ENCODE results near the gene EXD3. TPM values are rescaled to one million over a fixed set of nuclear protein-coding genes. Genes with fewer than 3 reads are reported as not detected.
"Not testable (repeated sequence)": the region's sequence is repeated elsewhere in the genome, so short reads cannot be mapped to it uniquely, and the experiment has no call there.

EXD3 gene
- total and polyA plus RNA-seq, 2 experiments from 2014 or later: 32.3 to 72.1 TPM

DNA sequence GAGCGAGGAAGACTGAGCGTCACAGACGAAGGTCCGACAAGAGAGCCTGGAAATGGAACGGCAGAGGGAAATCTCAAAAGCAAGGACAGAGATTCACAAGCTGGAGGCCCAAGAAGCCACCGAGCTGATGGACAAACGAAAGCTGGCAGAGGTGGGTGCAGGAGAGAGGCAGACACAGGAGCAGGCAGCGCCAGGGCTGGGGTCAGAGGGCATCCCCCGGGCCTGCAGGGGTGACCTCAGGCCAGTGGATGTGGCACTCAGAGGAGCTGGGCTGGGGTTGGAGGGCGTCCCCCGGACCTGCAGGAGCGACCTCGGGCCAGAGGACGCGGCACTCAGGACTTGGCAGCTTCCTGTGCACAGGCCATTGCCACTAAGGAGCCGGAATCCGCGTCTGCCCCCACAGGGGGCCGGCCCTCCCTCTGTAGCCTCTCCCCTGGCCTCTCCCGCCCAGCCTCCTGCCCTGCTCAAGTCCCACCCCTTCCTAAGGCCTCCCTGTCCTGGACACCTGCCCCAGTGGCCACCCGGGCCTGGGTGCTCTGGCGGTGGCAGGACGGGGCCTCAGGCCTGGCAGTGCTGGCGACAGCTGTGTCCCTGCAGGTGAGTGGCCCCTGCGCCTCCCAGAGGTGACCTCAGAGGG lies 40.4 kb downstream of the EXD3 start:
- Histone ChIP-seq H3K27ac (no peak overlapping the region), H3K27me3 (no peaks in the 10 kb centered on the region), H3K4me1 (ENCODE audit: low read depth) (no peaks in the 10 kb centered on the region), H3K36me3 (no peaks in the 10 kb centered on the region), H3K9me3 (ENCODE audit: low read depth) (no peaks in the 10 kb centered on the region), H3K4me3 (no peak overlapping the region)
- no peak for DNase-seq (ENCODE audit: low read depth in 1 of 2, low spot score in 1 of 2)
- TF ChIP-seq, protein P1, sequence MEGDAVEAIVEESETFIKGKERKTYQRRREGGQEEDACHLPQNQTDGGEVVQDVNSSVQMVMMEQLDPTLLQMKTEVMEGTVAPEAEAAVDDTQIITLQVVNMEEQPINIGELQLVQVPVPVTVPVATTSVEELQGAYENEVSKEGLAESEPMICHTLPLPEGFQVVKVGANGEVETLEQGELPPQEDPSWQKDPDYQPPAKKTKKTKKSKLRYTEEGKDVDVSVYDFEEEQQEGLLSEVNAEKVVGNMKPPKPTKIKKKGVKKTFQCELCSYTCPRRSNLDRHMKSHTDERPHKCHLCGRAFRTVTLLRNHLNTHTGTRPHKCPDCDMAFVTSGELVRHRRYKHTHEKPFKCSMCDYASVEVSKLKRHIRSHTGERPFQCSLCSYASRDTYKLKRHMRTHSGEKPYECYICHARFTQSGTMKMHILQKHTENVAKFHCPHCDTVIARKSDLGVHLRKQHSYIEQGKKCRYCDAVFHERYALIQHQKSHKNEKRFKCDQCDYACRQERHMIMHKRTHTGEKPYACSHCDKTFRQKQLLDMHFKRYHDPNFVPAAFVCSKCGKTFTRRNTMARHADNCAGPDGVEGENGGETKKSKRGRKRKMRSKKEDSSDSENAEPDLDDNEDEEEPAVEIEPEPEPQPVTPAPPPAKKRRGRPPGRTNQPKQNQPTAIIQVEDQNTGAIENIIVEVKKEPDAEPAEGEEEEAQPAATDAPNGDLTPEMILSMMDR (IDR thresholded peaks at IDR 0.05; ENCODE audit: low read depth, low read length): no peak

DNA sequence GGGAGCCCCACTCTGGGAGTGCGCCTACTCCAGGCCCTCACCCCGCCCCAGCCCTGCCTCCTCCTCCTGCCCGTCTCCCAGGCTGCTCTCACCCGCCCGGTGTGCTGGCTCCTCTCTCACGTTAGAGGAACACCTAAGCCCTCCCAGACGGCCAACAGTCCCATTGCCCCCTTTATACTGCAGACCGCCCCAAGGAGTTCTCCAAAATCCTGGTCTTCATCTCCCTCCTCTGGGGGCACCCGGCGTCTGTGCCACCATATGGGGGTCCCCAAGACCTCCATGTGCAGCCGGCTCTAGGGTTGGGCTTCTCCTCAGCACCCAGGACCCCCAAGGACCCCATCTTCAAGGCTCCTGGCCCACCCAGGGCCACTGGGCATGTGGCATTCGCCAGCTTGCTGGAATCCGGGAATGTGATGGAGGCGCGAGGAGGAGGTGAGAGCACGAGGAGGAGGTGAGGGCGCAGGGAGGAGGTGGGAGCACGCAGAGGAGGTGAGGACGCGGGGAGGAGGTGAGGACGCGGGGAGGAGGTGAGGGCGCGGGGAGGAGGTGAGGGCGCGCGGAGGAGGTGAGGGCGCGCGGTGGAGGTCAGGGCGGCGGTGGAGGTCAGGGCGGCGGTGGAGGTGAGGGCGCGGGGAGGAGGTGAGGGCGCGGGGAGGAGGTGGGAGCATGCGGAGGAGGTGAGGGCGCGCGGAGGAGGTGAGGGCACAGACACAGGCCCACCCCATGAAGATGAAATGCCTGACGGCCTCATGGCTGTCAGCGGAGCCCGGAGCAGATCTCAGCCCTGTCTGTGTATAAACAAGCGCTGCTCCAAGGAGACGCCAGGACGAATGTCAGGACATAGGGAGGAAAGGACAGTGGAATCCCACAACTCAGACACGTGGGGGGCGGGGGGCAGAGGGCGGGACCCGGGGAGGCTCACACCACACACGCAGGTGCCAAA lies 41.2 kb downstream of the EXD3 start:
- H3K9me3 ChIP-seq (ENCODE audit: low read depth): no peaks in the 10 kb centered on the region
- TF ChIP-seq, protein P1 (IDR thresholded peaks at IDR 0.05; ENCODE audit: low read depth, low read length): no peak
- H3K36me3 ChIP-seq: no peaks in the 10 kb centered on the region
- no peaks in the 10 kb centered on the region for H3K4me1 ChIP-seq (ENCODE audit: low read depth)
- H3K4me3 ChIP-seq: no peak overlapping the region
- no peak overlapping the region for H3K27ac ChIP-seq
- H3K27me3 ChIP-seq: no peaks in the 10 kb centered on the region
- no peak for DNase-seq (ENCODE audit: low read depth in 1 of 2, low spot score in 1 of 2)

DNA sequence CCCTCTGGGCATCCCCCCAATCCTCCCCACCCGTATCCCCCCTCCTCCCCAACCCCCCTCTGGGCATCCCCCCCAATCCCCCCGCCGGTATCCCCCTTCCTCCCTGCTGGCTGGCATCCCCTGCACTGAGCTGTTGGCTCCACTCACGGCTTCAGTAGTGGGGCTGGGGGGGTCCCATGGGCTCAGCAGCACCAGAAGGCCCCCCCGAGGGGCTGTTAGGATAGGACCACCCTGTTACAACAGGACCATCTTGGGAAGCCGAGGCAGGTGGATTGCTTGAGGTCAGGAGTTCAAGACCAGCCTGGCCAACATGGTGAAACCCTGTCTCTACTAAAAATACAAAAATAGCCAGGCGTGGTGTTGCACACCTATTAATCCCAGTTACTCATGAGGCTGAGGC lies 42.4 kb downstream of the EXD3 start:
- no peak for DNase-seq (ENCODE audit: low read depth in 1 of 2, low spot score in 1 of 2)
- H3K27me3 ChIP-seq: no peaks in the 10 kb centered on the region
- H3K27ac ChIP-seq: no peak overlapping the region
- H3K4me1 ChIP-seq (ENCODE audit: low read depth): no peaks in the 10 kb centered on the region
- H3K36me3 ChIP-seq: no peaks in the 10 kb centered on the region
- TF ChIP-seq, protein P1 (IDR thresholded peaks at IDR 0.05; ENCODE audit: low read depth, low read length): no peak
- no peak overlapping the region for H3K4me3 ChIP-seq
- H3K9me3 ChIP-seq (ENCODE audit: low read depth): no peaks in the 10 kb centered on the region

DNA sequence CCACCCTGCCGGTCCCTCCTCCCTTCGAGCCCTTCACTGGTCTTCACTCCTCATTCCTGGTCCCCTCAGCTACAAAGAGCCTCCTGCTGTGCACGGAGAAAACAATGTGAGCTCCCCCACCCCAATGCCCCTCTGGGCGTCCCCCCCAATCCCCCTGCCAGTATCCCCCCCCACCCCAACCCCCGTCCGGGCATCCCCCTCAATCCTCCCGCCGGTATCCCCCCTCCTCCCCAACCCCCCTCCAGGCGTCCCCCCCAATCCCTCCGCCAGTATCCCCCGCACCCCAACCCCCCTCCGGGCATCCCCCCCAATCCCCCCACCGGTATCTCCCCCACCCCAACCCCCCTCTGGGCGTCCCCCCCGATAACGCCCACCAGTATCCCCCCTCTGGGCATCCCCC lies 42.8 kb downstream of the EXD3 start:
- TF ChIP-seq, protein P1 (IDR thresholded peaks at IDR 0.05; ENCODE audit: low read depth, low read length): no peak
- no peak for DNase-seq (ENCODE audit: low read depth in 1 of 2, low spot score in 1 of 2)
- H3K4me3 ChIP-seq: no peak overlapping the region
- no peaks in the 10 kb centered on the region for H3K27me3 ChIP-seq
- no peak overlapping the region for H3K27ac ChIP-seq
- no peaks in the 10 kb centered on the region for H3K4me1 ChIP-seq (ENCODE audit: low read depth)
- H3K36me3 ChIP-seq: no peaks in the 10 kb centered on the region
- H3K9me3 ChIP-seq (ENCODE audit: low read depth): no peaks in the 10 kb centered on the region

DNA sequence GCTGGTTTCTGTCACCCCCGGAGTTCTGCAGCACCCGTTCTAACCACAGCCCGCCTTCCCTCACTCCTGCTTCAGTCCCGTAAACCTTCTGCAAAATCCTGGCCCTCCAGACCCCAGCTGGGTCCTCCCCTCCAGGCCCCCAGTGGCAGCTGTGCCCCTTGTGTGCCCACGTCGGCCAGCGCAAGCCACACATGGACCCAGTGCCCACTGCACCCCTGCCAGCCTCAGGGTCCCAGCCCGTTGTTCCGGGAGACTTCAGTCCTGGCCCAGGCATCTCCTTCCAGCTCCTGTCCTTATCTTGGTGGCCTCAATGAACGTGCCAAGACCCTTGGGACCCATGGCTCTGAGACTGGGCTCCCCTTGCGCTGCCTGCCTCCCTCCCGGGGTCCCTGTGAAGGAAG lies 43.2 kb downstream of the EXD3 start:
- Histone ChIP-seq H3K4me3 (no peak overlapping the region), H3K27ac (no peak overlapping the region), H3K4me1 (ENCODE audit: low read depth) (no peaks in the 10 kb centered on the region), H3K27me3 (no peaks in the 10 kb centered on the region), H3K36me3 (no peaks in the 10 kb centered on the region), H3K9me3 (ENCODE audit: low read depth) (no peaks in the 10 kb centered on the region)
- TF ChIP-seq, protein P1 (IDR thresholded peaks at IDR 0.05; ENCODE audit: low read depth, low read length): no peak
- no peak for DNase-seq (ENCODE audit: low read depth in 1 of 2, low spot score in 1 of 2)

DNA sequence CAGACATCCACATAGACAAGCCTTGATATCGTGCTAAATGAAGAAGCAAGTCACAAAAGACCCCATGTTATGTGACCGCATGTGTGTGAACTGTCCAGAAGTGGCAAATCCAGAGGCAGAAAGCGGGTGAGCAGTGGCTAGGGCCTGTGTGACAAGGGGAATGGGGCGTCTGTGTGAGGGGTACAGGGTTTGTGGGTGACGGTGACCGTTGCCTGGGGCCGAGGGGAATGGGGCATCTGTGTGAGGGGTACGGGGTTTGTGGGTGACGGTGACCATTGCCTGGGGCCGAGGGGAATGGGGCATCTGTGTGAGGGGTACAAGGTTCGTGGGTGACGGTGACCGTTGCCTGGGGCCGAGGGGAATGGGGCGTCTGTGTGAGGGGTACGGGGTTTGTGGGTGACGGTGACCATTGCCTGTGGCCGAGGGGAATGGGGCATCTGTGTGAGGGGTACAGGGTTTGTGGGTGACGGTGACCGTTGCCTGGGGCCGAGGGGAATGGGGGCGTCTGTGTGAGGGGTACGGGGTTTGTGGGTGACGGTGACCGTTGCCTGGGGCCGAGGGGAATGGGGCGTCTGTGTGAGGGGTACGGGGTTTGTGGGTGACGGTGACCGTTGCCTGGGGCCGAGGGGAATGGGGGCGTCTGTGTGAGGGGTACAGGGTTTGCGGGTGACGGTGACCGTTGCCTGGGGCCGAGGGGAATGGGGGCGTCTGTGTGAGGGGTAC lies 44.1 kb downstream of the EXD3 start:
- not testable (repeated sequence) for H3K27me3 ChIP-seq; H3K36me3 ChIP-seq; DNase-seq (ENCODE audit: low read depth in 1 of 2, low spot score in 1 of 2); H3K27ac ChIP-seq; H3K4me3 ChIP-seq; H3K9me3 ChIP-seq (ENCODE audit: low read depth); H3K4me1 ChIP-seq (ENCODE audit: low read depth)

All from cardiac muscle cell (in vitro differentiated cells and primary cell).